Activated CD8-positive, alpha-beta T cell treated with anti-CD3 and anti-CD28 coated beads, Interleukin-2, amount 10 ng/mL, durations not matched to agents 7 days and 5 days (primary cell): ENCODE results near the gene AP1G1. TPM values are rescaled to one million over a fixed set of nuclear protein-coding genes. Genes with fewer than 3 reads are reported as not detected.

Source experiments
- ATAC-seq: fragments of 150-1000 bp; cut with Tn5 transposase; one replicate; pipeline ENCODE4 v1.10.0; 2021; ENCODE audit warnings: moderate library complexity
- CTCF ChIA-PET: fragments of 350-600 bp; sonication (Branson Sonifier 250); formaldehyde crosslinking; loops from one replicate; lab custom pipeline; 2021; ENCODE audit warnings: antibody characterized with exemption; lab: Charles Lee
- POLR2A ChIA-PET: fragments of 350-600 bp; sonication (Branson Sonifier 250); formaldehyde crosslinking; loops from one replicate; lab custom pipeline; 2021; ENCODE audit warnings: antibody characterized with exemption; lab: Charles Lee
- DNase-seq: peaks from one replicate; pipeline ENCODE4 v3.0.0-alpha.2; 2020
- H3K27ac Mint-ChIP-seq: one replicate; pipeline ENCODE4 v1.8.0; 2021; ENCODE audit warnings: mild to moderate bottlenecking, mixed read lengths
- H3K27me3 Mint-ChIP-seq: one replicate; pipeline ENCODE4 v1.8.0; 2021; ENCODE audit warnings: low read depth, mixed read lengths
- H3K36me3 Mint-ChIP-seq: one replicate; pipeline ENCODE4 v1.8.0; 2021; ENCODE audit warnings: low read depth, mixed read lengths
- H3K4me1 Mint-ChIP-seq: one replicate; pipeline ENCODE4 v1.8.0; 2021; ENCODE audit warnings: low read depth, mixed read lengths
- H3K4me3 Mint-ChIP-seq: one replicate; pipeline ENCODE4 v1.8.0; 2021; ENCODE audit warnings: mild to moderate bottlenecking, mixed read lengths
- H3K9me3 Mint-ChIP-seq: one replicate; pipeline ENCODE4 v1.8.0; 2022; ENCODE audit warnings: mixed read lengths; ENCODE audit not compliant: insufficient read depth
- total RNA-seq, 2 experiments: library from RNA; stranded (reverse); gene quantifications; one replicate each; pipeline ENCODE4 v1.2.3, GENCODE V29; 2021

AP1G1 gene
- total RNA-seq, 2 experiments from 2014 or later, result 74.9 to 77.4 TPM

DNA sequence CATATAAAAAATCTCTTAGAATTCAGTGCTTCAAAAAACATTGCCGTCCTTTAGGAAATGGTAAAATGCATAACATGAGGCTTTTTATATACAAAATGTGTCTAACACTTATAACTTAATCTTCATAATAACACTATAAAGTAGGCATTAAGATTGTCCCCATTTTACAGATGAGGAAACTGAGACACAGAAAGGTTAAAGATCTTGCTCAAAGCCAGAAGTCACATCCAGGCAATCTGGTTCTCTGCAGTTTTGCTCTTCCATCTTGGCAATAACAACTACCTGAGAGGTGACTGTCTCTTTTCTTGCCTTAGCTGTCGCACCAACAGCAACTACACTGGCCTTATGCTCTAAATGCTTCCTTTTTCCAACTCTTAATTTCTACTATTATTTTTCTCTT lies 24.5 kb downstream of the AP1G1 start:
- ChIA-PET CTCF (no interaction called here), POLR2A (no interaction called here)
- no peaks in the 10 kb centered on the region for H3K4me1 Mint-ChIP-seq
- no peaks in the 10 kb centered on the region for H3K9me3 Mint-ChIP-seq
- ATAC-seq (no peak), DNase-seq (no peak)
- H3K27ac Mint-ChIP-seq, result no peak overlapping the region
- no peak overlapping the region for H3K4me3 Mint-ChIP-seq
- no peaks in the 10 kb centered on the region for H3K27me3 Mint-ChIP-seq
- peaks cover 24% of the 10 kb centered on the region for H3K36me3 Mint-ChIP-seq

DNA sequence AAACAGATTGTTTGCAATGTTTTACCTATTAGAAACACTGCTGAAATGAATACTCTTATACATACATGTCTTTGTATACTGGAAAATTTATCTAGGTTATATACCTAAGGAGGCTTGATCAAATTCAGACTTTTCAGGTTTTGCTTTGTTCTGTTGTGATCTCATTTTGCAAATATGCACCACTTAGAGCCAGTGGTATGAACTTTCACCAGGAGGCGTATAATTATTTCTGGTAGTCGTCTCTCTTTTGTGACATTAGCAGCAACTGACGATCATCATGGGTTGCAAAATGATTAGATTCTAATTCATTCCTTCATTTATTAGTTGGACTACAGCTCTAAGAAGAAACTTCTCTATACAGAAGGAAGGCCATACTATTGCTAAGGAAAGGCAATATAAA lies 26.9 kb downstream of the AP1G1 start:
- Mint-ChIP-seq H3K4me3 (no peak overlapping the region), H3K27me3 (no peaks in the 10 kb centered on the region), H3K36me3 (peaks cover 16% of the 10 kb centered on the region), H3K4me1 (peaks cover 10% of the 10 kb centered on the region), H3K27ac (no peak overlapping the region), H3K9me3 (no peaks in the 10 kb centered on the region)
- CTCF ChIA-PET, result interaction anchor here (1.6 kb wide), 1 partner anchor 14 kb away, joined by 4 read pairs; no protein-coding TSS in a partner anchor
- POLR2A ChIA-PET, result no interaction called here
- no peak for DNase-seq
- ATAC-seq, result no peak

DNA sequence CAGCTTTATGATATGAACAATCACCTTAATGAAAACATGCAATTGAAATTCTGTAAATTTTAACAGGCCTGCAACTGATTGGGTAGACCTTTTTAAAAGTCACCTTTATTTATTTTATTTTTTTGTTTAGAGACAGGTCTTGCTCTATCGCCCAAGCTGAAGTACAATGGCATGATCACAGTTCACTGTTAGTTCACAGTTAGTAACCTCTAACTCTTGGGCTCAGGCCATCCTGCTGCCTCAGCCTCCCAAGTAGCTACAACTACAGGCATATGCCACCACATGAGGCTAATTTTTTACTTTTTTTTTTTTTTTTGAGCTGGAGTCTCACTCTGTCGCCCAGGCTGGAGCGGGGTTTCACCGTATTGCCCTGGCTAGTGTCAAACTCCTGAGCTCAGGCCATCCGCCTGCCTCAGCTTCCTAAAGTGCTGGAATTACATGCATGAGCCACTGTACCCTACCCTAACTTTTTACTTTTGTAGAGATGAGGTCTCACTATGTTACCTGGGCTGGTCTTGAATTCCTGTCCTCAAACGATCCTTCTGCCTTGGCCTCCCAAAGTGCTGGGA lies 28.0 kb downstream of the AP1G1 start:
- H3K4me3 Mint-ChIP-seq, result no peak overlapping the region
- POLR2A ChIA-PET, result no interaction called here
- DNase-seq, result no peak
- no peak overlapping the region for H3K27ac Mint-ChIP-seq
- CTCF ChIA-PET, result interaction anchor here (1.6 kb wide), 1 partner anchor 15 kb away, joined by 4 read pairs; no protein-coding TSS in a partner anchor
- no peaks in the 10 kb centered on the region for H3K9me3 Mint-ChIP-seq
- H3K4me1 Mint-ChIP-seq, result peaks cover 19% of the 10 kb centered on the region
- ATAC-seq, result no peak
- H3K36me3 Mint-ChIP-seq, result peaks cover 19% of the 10 kb centered on the region
- H3K27me3 Mint-ChIP-seq, result no peaks in the 10 kb centered on the region

DNA sequence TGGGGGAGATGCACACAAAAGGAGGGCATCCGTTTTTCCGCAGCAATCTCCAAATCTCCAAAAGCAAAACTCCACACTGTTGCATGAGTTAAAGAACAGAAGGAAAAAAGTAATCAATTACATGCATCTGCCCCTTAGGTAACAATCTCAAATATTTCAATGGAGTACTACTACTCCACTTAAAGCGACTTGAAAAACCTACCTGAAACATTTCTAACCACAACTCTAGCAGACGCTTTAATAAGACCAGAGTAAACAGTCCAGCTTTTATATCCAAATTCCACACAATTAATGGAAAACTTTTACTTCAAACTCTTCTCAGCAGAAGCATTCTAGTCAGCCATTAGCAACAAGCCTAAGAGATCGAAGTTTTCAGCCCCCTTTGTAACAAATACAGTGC lies 29.9 kb downstream of the AP1G1 start:
- CTCF ChIA-PET, result interaction anchor here (0.7 to 1.3 kb wide), 2 partner anchors 11 to 183 kb away, joined by 3 read pairs; no protein-coding TSS in a partner anchor
- no peak overlapping the region for H3K4me3 Mint-ChIP-seq
- H3K27ac Mint-ChIP-seq, result peak overlapping the region; percentile 26
- H3K4me1 Mint-ChIP-seq, result peaks cover 22% of the 10 kb centered on the region
- DNase-seq (no peak), ATAC-seq (no peak)
- H3K27me3 Mint-ChIP-seq, result no peaks in the 10 kb centered on the region
- POLR2A ChIA-PET, result no interaction called here
- H3K9me3 Mint-ChIP-seq, result no peaks in the 10 kb centered on the region
- H3K36me3 Mint-ChIP-seq, result peaks cover 21% of the 10 kb centered on the region

DNA sequence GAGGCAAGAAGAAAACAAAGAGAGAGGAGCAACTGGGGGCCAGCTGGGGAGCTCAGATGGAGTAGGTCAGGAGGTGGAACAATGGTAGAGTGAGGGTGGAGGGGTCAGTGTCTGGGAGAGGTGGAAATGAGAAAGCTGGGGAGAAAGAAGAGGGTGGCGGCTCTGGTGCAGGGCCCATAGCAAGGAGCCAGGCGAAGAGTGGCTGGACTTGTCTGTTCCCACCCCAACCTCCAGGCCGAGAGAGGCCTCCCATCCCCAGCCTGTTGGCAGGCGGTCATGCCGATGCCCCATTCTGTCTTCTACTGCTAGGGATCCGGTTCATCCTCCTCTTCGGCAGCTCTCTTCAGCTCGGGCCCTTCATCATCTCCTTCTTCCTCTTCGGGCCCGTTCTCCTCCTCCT lies 31.3 kb downstream of the AP1G1 start:
- DNase-seq (no peak), ATAC-seq (no peak)
- H3K36me3 Mint-ChIP-seq, result peaks cover 28% of the 10 kb centered on the region
- ChIA-PET POLR2A (no interaction called here), CTCF (no interaction called here)
- H3K27me3 Mint-ChIP-seq, result no peaks in the 10 kb centered on the region
- no peak overlapping the region for H3K4me3 Mint-ChIP-seq
- peaks cover 22% of the 10 kb centered on the region for H3K4me1 Mint-ChIP-seq
- H3K9me3 Mint-ChIP-seq, result no peaks in the 10 kb centered on the region
- H3K27ac Mint-ChIP-seq, result no peak overlapping the region

DNA sequence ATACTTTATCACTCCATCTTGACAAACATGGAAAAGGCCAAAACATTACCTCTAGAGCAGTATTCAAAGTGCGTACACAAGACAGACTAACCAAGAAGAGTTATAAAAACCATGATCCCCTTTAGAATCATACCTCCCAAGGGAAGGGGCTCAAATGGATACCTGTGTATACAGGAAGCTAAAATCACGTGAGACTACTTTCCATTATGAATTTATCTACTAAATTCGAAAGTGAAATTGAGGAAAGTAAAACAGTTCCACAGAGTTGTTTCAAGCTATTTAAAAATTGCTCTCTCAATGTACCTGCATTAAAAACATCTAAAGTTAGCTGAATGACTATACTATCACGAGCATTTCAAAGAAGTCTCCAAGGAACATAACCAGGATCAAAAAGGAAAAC lies 32.7 kb downstream of the AP1G1 start:
- Mint-ChIP-seq H3K36me3 (peaks cover 25% of the 10 kb centered on the region), H3K27ac (no peak overlapping the region), H3K4me1 (peaks cover 22% of the 10 kb centered on the region), H3K4me3 (no peak overlapping the region), H3K9me3 (no peaks in the 10 kb centered on the region), H3K27me3 (no peaks in the 10 kb centered on the region)
- ChIA-PET POLR2A (no interaction called here), CTCF (interaction anchor here (0.9 kb wide), 2 partner anchors 107 to 185 kb away, joined by 4 to 5 read pairs; no protein-coding TSS in a partner anchor)
- ATAC-seq (no peak), DNase-seq (no peak)

DNA sequence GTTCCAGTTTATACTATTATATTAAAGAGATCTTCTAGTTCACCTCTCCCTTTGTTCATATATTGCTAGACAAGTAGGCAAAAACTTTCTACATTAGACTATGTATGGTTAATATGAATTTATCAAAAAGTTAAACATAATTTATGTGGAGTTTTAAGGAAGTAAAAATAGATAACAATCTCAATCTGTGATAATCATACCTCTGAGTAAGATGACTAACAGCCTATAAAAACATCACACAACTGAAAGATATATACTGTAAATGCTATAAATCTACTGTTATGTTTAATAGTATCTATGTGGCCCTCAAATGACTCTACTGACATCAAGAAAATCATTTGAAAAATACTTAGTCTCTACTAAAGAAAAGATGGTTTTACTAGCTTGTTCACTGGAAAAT lies 37.1 kb downstream of the AP1G1 start:
- ChIA-PET CTCF (no interaction called here), POLR2A (no interaction called here)
- H3K27ac Mint-ChIP-seq, result no peak overlapping the region
- H3K4me1 Mint-ChIP-seq, result peaks cover 21% of the 10 kb centered on the region
- no peak overlapping the region for H3K4me3 Mint-ChIP-seq
- H3K36me3 Mint-ChIP-seq, result peaks cover 45% of the 10 kb centered on the region
- no peaks in the 10 kb centered on the region for H3K9me3 Mint-ChIP-seq
- DNase-seq, result no peak
- no peak for ATAC-seq
- H3K27me3 Mint-ChIP-seq, result no peaks in the 10 kb centered on the region

DNA sequence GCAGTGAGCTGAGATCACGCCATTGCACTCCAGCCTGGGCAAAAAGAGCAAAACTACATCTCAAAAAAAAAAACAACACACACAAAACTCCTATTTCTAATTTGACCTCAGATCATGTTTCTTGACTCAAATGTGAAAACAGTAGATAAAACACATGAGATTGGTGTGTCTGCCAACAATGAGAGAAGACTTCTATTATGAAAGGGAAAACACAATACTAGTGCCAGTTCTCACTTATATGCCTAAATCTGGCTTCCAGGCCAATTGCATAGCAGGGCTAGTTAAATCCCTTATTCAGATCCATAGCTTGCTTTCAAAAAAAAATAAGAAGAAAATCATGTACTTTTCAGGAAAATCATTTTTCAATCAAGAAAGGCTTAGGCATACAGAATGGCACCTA lies 39.4 kb downstream of the AP1G1 start:
- ATAC-seq (no peak), DNase-seq (no peak)
- H3K27ac Mint-ChIP-seq, result no peak overlapping the region
- ChIA-PET CTCF (interaction anchor here (1.0 to 1.3 kb wide), 2 partner anchors 113 to 192 kb away, joined by 3 to 4 read pairs; no protein-coding TSS in a partner anchor), POLR2A (no interaction called here)
- no peak overlapping the region for H3K4me3 Mint-ChIP-seq
- H3K4me1 Mint-ChIP-seq, result peaks cover 12% of the 10 kb centered on the region
- H3K27me3 Mint-ChIP-seq, result no peaks in the 10 kb centered on the region
- no peaks in the 10 kb centered on the region for H3K9me3 Mint-ChIP-seq
- peaks cover 43% of the 10 kb centered on the region for H3K36me3 Mint-ChIP-seq

DNA sequence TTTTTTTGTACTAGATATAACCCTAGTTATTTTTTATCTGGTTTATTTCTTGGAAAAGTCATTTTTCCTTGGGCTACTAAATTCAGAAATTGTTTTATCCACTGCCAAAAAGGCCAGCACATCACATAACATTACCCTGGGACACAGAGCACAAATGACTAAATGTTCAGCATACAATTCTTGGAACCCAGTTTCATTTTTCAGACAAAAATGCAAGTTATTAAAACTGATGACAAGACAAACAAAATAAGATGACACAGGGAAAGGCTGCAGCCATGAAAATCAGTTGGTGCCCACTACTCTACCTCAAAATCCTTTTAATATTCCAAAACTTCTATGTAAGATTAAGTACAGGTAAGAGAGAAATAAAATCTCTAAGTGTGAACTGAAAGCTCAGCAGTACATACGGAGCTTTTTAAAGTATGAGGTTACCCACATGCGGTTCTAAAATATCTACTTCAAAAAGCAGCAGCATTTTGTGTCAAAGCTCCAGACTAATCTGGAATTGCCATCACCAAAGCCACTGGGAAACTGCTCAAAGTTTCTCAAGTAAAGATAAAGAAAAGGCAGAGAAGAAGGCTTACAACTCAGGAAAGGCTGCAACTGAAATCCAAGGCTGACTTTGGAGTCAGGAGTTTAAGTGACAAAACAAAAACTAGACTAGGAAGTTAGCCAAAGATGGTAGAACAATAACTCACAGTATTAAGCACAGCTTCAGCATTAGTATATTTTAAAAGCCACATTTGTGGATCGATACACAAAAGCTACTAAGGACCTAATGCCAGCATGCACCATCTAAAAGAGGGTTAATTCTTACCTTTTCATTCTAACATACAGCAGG lies 41.4 kb downstream of the AP1G1 start:
- H3K9me3 Mint-ChIP-seq, result no peaks in the 10 kb centered on the region
- no peak overlapping the region for H3K4me3 Mint-ChIP-seq
- ChIA-PET CTCF (interaction anchor here (1.5 kb wide), 1 partner anchor 115 kb away, joined by 4 read pairs; no protein-coding TSS in a partner anchor), POLR2A (no interaction called here)
- ATAC-seq, result no peak
- DNase-seq, result no peak
- peaks cover 47% of the 10 kb centered on the region for H3K36me3 Mint-ChIP-seq
- H3K27me3 Mint-ChIP-seq, result no peaks in the 10 kb centered on the region
- peaks cover 12% of the 10 kb centered on the region for H3K4me1 Mint-ChIP-seq
- H3K27ac Mint-ChIP-seq, result no peak overlapping the region

DNA sequence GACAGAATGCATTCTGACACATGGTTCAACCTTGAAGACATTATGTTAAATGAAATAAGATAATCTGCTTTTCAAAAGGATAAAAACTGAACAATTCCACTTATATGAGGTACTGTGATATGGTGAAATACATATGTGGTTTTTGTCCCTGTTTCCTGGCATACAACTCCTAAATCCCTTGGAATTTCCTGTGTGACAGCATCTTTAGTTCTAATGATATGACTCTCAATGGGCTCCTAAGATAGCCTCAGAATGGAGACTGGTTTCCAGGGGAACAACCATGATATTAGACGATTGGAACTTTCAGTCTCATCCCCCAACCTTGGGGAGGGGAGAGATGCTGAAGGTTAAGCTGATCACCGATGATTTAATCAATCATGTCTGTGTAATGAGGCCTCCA lies 46.4 kb downstream of the AP1G1 start:
- H3K36me3 Mint-ChIP-seq, result peaks cover 43% of the 10 kb centered on the region
- H3K9me3 Mint-ChIP-seq, result no peaks in the 10 kb centered on the region
- H3K27me3 Mint-ChIP-seq, result no peaks in the 10 kb centered on the region
- DNase-seq (no peak), ATAC-seq (no peak)
- ChIA-PET CTCF (no interaction called here), POLR2A (interaction anchor here (1.1 kb wide), 1 partner anchor 9 kb away, joined by 6 read pairs; no protein-coding TSS in a partner anchor)
- H3K4me1 Mint-ChIP-seq, result peaks cover 6% of the 10 kb centered on the region
- no peak overlapping the region for H3K4me3 Mint-ChIP-seq
- H3K27ac Mint-ChIP-seq, result no peak overlapping the region

DNA sequence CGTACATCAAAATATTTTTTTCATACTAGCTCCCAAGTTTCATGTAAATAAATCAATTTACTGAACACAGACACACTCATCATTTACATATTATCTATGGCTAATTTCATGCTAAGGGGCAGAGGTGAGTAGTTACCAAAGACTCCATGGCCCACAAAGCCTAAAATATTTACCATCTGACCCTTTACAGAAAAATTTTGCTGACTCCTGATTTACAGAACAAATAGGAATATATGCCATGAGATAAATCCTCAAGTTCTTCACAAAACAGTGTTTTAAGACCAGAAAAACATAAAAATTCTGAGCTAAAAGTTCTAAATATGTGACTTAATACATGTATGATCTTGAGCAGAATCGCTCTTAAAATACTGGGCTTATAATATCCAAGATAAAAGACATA lies 47.5 kb downstream of the AP1G1 start:
- Mint-ChIP-seq H3K27ac (no peak overlapping the region), H3K9me3 (no peaks in the 10 kb centered on the region), H3K4me1 (no peaks in the 10 kb centered on the region), H3K36me3 (peaks cover 47% of the 10 kb centered on the region), H3K27me3 (no peaks in the 10 kb centered on the region), H3K4me3 (no peak overlapping the region)
- DNase-seq, result no peak
- no peak for ATAC-seq
- POLR2A ChIA-PET, result no interaction called here
- CTCF ChIA-PET, result no interaction called here

DNA sequence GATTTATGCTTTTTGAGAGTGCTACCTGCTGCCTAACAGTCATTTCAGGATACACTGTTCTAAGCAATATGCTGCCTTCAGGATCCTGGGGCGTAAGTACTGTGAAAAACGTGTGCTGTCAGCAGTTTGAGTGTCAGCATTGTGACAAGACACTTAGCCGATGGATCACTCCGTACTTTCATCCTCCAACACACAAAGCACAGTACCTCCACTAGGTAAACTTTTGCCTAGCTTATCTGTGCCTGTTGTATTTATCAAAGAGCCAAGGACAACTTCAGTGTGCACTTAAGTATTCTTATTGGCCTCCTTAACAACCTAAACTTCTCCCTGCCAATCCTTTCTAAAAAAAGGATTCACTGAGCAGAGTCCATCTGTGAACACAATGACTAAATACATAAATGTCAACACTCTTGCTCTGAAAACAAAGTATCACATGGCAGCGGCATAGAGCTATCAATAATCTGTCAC lies 50.3 kb downstream of the AP1G1 start:
- H3K9me3 Mint-ChIP-seq, result no peaks in the 10 kb centered on the region
- no peaks in the 10 kb centered on the region for H3K4me1 Mint-ChIP-seq
- H3K36me3 Mint-ChIP-seq, result peaks cover 55% of the 10 kb centered on the region
- DNase-seq (no peak), ATAC-seq (no peak)
- H3K27ac Mint-ChIP-seq, result no peak overlapping the region
- no peaks in the 10 kb centered on the region for H3K27me3 Mint-ChIP-seq
- H3K4me3 Mint-ChIP-seq, result no peak overlapping the region
- ChIA-PET CTCF (no interaction called here), POLR2A (no interaction called here)
